Measurements from ENCODE around the gene TMEM132C.

- no peak for TF ChIP-seq CTCF (IDR thresholded peaks at IDR 0.05)
- no peak for TF ChIP-seq POLR2A (IDR thresholded peaks at IDR 0.05)
These were observed 240.5 kb downstream of the TMEM132C start for GRCh38 chr12:128507470-128507869.

Data from right lobe of liver (tissue), 4 donors.